ENCODE results near the gene FAM107B.
A peak's percentile ranks its signal among the peaks of the same experiment; 100 is the strongest.

FAM107B gene

GRCh38 chr10:14560791-14561765 is 213.6 kb downstream of the FAM107B start:
- no peak for DNase-seq (ENCODE audit: low read depth in 2 of 2)

- peak; percentile 43 to 59 for DNase-seq (ENCODE audit: low read depth in 2 of 2)
Observed at GRCh38 chr10:14560274-14560673, 214.4 kb downstream of the FAM107B start.

GRCh38 chr10:14558025-14558424 is 216.7 kb downstream of the FAM107B start:
- no peak for DNase-seq (ENCODE audit: low read depth in 2 of 2)

GRCh38 chr10:14557567-14557966 is 217.1 kb downstream of the FAM107B start:
- DNase-seq (ENCODE audit: low read depth in 2 of 2) = no peak

GRCh38 chr10:14556285-14556956 is 218.3 kb downstream of the FAM107B start:
- no peak for DNase-seq (ENCODE audit: low read depth in 2 of 2)

- DNase-seq (ENCODE audit: low read depth in 2 of 2) = no peak
Observed at GRCh38 chr10:14555807-14556206, 218.9 kb downstream of the FAM107B start.

GRCh38 chr10:14554491-14555205 is 220.0 kb downstream of the FAM107B start:
- no peak for DNase-seq (ENCODE audit: low read depth in 2 of 2)

GRCh38 chr10:14554091-14554490 is 220.6 kb downstream of the FAM107B start:
- no peak for DNase-seq (ENCODE audit: low read depth in 2 of 2)

GRCh38 chr10:14553448-14553847 is 221.2 kb downstream of the FAM107B start:
- no peak for DNase-seq (ENCODE audit: low read depth in 2 of 2)

- DNase-seq (ENCODE audit: low read depth in 2 of 2) = no peak
Observed at GRCh38 chr10:14552015-14552414, 222.7 kb downstream of the FAM107B start.

- DNase-seq (ENCODE audit: low read depth in 2 of 2) = no peak
Observed at GRCh38 chr10:14550471-14550981, 224.2 kb downstream of the FAM107B start.

- DNase-seq (ENCODE audit: low read depth in 2 of 2) = no peak
Observed at GRCh38 chr10:14549496-14549895, 225.2 kb downstream of the FAM107B start.

- no peak for DNase-seq (ENCODE audit: low read depth in 2 of 2)
Observed at GRCh38 chr10:14548970-14549369, 225.7 kb downstream of the FAM107B start.

- no peak for DNase-seq (ENCODE audit: low read depth in 2 of 2)
Observed at GRCh38 chr10:14548474-14548873, 226.2 kb downstream of the FAM107B start.

GRCh38 chr10:14547816-14548215 is 226.9 kb downstream of the FAM107B start:
- DNase-seq (ENCODE audit: low read depth in 2 of 2) = no peak

GRCh38 chr10:14545827-14546226 is 228.9 kb downstream of the FAM107B start:
- no peak for DNase-seq (ENCODE audit: low read depth in 2 of 2)

- no peak for DNase-seq (ENCODE audit: low read depth in 2 of 2)
Observed at GRCh38 chr10:14543904-14544210, 230.8 kb downstream of the FAM107B start.

- peak in 1 of 2 donors; percentile 17 for DNase-seq (ENCODE audit: low read depth in 2 of 2)
Observed at GRCh38 chr10:14543046-14543903, 231.4 kb downstream of the FAM107B start.

GRCh38 chr10:14541379-14541778 is 233.3 kb downstream of the FAM107B start:
- DNase-seq (ENCODE audit: low read depth in 2 of 2) = no peak

- DNase-seq (ENCODE audit: low read depth in 2 of 2) = no peak
Observed at GRCh38 chr10:14540611-14541010, 234.1 kb downstream of the FAM107B start.

- DNase-seq (ENCODE audit: low read depth in 2 of 2) = no peak
Observed at GRCh38 chr10:14540062-14540461, 234.6 kb downstream of the FAM107B start.
